Activated CD8-positive, alpha-beta memory T cell treated with anti-CD3 and anti-CD28 coated beads for 4 hours (primary cell): ENCODE measurements around the gene SCFD2.

Source experiments
- DNase-seq, 2 donors: peaks; one replicate each; pipeline ENCODE4 v3.0.0-alpha.2; 2020; ENCODE audit warnings: low read depth in 2 of 2

The SCFD2 gene

GRCh38 chr4:52926196-52926974 lies 439.5 kb downstream of the SCFD2 start:
- no peak for DNase-seq

- no peak for DNase-seq
Observed at GRCh38 chr4:52925531-52925968, 440.3 kb downstream of the SCFD2 start.

GRCh38 chr4:52919461-52919860 lies 446.4 kb downstream of the SCFD2 start:
- no peak for DNase-seq

- DNase-seq, result no peak
Observed at GRCh38 chr4:52917817-52918216, 448.0 kb downstream of the SCFD2 start.

GRCh38 chr4:52915730-52916300 lies 450.0 kb downstream of the SCFD2 start:
- DNase-seq, result no peak

GRCh38 chr4:52915191-52915590 lies 450.7 kb downstream of the SCFD2 start:
- no peak for DNase-seq

GRCh38 chr4:52914051-52914605 lies 451.7 kb downstream of the SCFD2 start:
- DNase-seq, result no peak

GRCh38 chr4:52912608-52913007 lies 453.3 kb downstream of the SCFD2 start:
- no peak for DNase-seq

GRCh38 chr4:52911684-52912294 lies 454.1 kb downstream of the SCFD2 start:
- peak; percentile 17 to 33 for DNase-seq

GRCh38 chr4:52910115-52910514 lies 455.7 kb downstream of the SCFD2 start:
- no peak for DNase-seq

GRCh38 chr4:52907510-52907909 lies 458.4 kb downstream of the SCFD2 start:
- no peak for DNase-seq

GRCh38 chr4:52904421-52904820 lies 461.4 kb downstream of the SCFD2 start:
- no peak for DNase-seq

- no peak for DNase-seq
Observed at GRCh38 chr4:52903273-52903672, 462.6 kb downstream of the SCFD2 start.

GRCh38 chr4:52894443-52894842 lies 471.4 kb downstream of the SCFD2 start:
- no peak for DNase-seq

GRCh38 chr4:52892880-52893279 lies 473.0 kb downstream of the SCFD2 start:
- no peak for DNase-seq

GRCh38 chr4:52891743-52892142 lies 474.1 kb downstream of the SCFD2 start:
- DNase-seq, result no peak

- no peak for DNase-seq
Observed at GRCh38 chr4:52890521-52890791, 475.4 kb downstream of the SCFD2 start.

GRCh38 chr4:52889778-52890520 lies 475.9 kb downstream of the SCFD2 start:
- no peak for DNase-seq

GRCh38 chr4:52889354-52889753 lies 476.5 kb downstream of the SCFD2 start:
- DNase-seq, result no peak

- no peak for DNase-seq
Observed at GRCh38 chr4:52884994-52885393, 480.9 kb downstream of the SCFD2 start.

GRCh38 chr4:52883707-52884669 lies 481.9 kb downstream of the SCFD2 start:
- DNase-seq, result no peak
